Measurements from ENCODE around the gene KRT75.

Gene KRT75

DNA sequence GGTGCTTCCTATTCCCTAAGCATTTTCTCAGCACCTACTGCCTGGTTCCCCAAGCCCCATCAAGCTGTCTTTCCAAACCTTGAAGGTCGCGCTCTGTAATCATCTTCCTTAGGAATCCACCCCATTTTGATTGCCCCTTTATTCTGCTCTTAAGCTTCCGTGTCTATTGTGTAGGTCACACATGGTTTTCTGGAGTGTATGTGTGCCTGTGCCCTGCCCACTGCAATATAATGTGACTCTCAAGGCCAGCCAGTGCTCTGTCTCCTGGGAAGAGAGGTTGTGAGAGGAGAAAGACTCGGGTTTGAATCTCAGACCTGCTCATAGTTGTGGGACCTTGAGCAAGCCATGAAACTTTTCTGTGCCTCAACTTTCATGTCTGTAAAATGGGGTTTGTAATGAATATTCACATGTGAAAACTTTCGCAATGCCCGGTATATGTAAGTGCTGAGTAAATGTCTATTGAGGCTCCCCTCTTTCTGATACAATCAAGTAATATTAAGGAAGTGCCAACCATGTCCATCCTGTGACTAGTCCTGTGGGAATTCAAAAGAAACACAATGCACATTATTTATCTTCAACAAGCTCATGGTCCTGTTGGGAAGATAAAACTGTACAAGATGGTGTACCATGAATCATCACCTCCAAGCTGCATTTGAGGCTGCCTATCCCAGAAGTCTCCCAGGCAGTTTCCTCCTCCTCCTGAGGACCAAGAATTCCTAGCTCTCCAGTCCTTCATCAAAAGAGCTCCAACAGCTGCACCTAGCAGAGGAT, 774 bp upstream of the KRT75 start:
- no peaks in the 10 kb centered on the region for H3K36me3 ChIP-seq (ENCODE audit: control insufficient read depth in 2 of 2, insufficient read depth in 2 of 2, low read length in 2 of 2)
- peaks cover 0 to 18% of the 10 kb centered on the region in 2 donors for H3K27me3 ChIP-seq (ENCODE audit: control insufficient read depth in 2 of 2, insufficient read depth in 2 of 2, low read length in 2 of 2)
- no peaks in the 10 kb centered on the region for H3K9me3 ChIP-seq (ENCODE audit: control insufficient read depth in 2 of 2, low read length in 2 of 2)
- no peak overlapping the region for H3K9ac ChIP-seq (ENCODE audit: low read depth in 1 of 2, low read length in 2 of 2)
- H3K27ac ChIP-seq (ENCODE audit: low read depth in 2 of 2, low read length in 2 of 2): no peak overlapping the region
- H3K4me1 ChIP-seq (ENCODE audit: control insufficient read depth in 2 of 2, insufficient read depth in 2 of 2, low read length in 2 of 2): peaks cover 7 to 18% of the 10 kb centered on the region in 2 donors
- no peak overlapping the region for H3K4me3 ChIP-seq (ENCODE audit: low read length in 2 of 2)

DNA sequence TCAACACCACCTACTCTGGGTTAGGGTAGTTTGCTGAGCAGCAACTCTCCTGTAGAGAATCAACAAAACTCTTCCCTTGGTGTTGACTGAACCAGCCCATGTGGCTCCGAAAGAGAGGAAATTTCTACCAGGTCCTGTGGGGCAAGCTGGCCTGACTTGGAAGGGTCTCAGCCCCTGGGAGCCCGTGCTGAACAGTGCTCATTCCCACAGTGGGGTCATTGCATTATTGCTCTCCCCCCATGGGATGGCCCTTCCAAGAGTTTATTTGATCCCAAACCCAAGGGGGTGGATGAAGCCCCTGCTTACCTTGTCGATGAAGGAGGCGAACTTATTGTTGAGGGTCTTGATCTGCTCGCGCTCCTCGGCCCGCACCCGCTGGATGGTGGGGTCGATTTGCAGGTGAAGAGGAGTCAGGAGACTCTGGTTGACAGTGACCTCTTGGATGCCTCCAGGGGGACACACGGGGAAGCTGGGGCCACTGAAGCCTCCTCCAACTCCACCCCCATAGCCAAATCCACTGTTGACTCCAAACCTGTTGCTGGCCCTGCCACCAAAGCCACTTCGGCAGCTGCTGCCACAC, 580 bp downstream of the KRT75 start:
- Histone ChIP-seq H3K4me3 (ENCODE audit: low read length in 2 of 2) (no peak overlapping the region), H3K4me1 (ENCODE audit: control insufficient read depth in 2 of 2, insufficient read depth in 2 of 2, low read length in 2 of 2) (peaks cover 7 to 17% of the 10 kb centered on the region in 2 donors), H3K27ac (ENCODE audit: low read depth in 2 of 2, low read length in 2 of 2) (no peak overlapping the region), H3K27me3 (ENCODE audit: control insufficient read depth in 2 of 2, insufficient read depth in 2 of 2, low read length in 2 of 2) (peaks cover 0 to 18% of the 10 kb centered on the region in 2 donors), H3K9ac (ENCODE audit: low read depth in 1 of 2, low read length in 2 of 2) (no peak overlapping the region), H3K9me3 (ENCODE audit: control insufficient read depth in 2 of 2, low read length in 2 of 2) (no peaks in the 10 kb centered on the region), H3K36me3 (ENCODE audit: control insufficient read depth in 2 of 2, insufficient read depth in 2 of 2, low read length in 2 of 2) (no peaks in the 10 kb centered on the region)

DNA sequence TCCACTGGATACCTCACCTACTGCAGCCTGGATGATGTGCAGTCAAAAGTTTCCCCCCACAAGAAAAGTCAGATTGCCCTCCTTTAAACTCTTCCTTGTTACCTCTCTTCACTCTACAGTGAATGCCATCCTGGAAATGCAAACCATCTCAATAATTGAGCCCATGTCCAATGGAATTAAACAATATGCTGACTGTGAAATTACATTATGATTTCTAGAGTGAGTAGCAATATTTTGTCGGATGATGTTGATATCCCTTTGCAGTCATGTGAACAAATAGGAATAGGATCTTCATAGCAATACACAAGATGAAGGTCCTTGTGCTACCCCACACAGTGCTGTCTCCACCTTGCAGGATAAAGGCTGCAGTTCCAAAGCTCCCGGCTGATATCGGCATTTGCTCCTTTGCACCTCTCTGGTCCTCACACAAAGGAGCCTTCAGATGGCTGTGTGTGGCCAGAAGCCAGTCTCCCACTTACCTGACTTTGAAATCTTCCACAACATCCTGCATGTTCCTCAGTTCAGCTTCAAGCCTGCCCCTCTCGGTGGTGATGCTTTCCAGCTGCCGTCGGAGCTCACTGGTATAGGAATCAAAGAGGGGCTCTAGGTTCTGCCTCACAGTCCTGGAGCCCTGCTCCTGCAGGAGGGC, 1.5 kb downstream of the KRT75 start:
- H3K36me3 ChIP-seq (ENCODE audit: control insufficient read depth in 2 of 2, insufficient read depth in 2 of 2, low read length in 2 of 2): no peaks in the 10 kb centered on the region
- no peaks in the 10 kb centered on the region for H3K9me3 ChIP-seq (ENCODE audit: control insufficient read depth in 2 of 2, low read length in 2 of 2)
- no peak overlapping the region for H3K9ac ChIP-seq (ENCODE audit: low read depth in 1 of 2, low read length in 2 of 2)
- H3K4me1 ChIP-seq (ENCODE audit: control insufficient read depth in 2 of 2, insufficient read depth in 2 of 2, low read length in 2 of 2): peaks cover 7 to 14% of the 10 kb centered on the region in 2 donors
- H3K27ac ChIP-seq (ENCODE audit: low read depth in 2 of 2, low read length in 2 of 2): no peak overlapping the region
- H3K4me3 ChIP-seq (ENCODE audit: low read length in 2 of 2): no peak overlapping the region
- H3K27me3 ChIP-seq (ENCODE audit: control insufficient read depth in 2 of 2, insufficient read depth in 2 of 2, low read length in 2 of 2): peaks cover 0 to 18% of the 10 kb centered on the region in 2 donors

DNA sequence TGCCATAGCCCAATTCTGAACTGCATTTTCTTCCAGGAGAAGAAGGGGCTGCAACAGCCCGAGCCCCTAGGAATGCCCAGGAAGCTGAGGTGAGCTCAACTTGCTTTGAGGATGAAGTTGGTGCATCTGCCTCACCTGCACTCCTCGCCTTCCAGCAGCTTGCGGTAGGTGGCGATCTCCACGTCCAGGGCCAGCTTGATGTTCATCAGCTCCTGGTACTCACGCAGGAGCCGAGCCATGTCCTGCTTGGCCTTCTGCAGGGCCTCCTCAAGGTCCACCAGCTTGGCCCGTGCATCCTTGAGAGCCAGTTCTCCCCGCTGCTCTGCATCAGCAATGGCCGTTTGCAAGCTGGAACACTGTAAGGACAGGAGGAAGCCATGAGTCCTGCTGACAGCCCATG, 6.0 kb downstream of the KRT75 start:
- Histone ChIP-seq H3K4me1 (ENCODE audit: control insufficient read depth in 2 of 2, insufficient read depth in 2 of 2, low read length in 2 of 2) (no peaks in the 10 kb centered on the region), H3K36me3 (ENCODE audit: control insufficient read depth in 2 of 2, insufficient read depth in 2 of 2, low read length in 2 of 2) (no peaks in the 10 kb centered on the region), H3K27me3 (ENCODE audit: control insufficient read depth in 2 of 2, insufficient read depth in 2 of 2, low read length in 2 of 2) (peaks cover 0 to 18% of the 10 kb centered on the region in 2 donors), H3K4me3 (ENCODE audit: low read length in 2 of 2) (no peak overlapping the region), H3K27ac (ENCODE audit: low read depth in 2 of 2, low read length in 2 of 2) (no peak overlapping the region), H3K9ac (ENCODE audit: low read depth in 1 of 2, low read length in 2 of 2) (no peak overlapping the region), H3K9me3 (ENCODE audit: control insufficient read depth in 2 of 2, low read length in 2 of 2) (no peaks in the 10 kb centered on the region)

DNA sequence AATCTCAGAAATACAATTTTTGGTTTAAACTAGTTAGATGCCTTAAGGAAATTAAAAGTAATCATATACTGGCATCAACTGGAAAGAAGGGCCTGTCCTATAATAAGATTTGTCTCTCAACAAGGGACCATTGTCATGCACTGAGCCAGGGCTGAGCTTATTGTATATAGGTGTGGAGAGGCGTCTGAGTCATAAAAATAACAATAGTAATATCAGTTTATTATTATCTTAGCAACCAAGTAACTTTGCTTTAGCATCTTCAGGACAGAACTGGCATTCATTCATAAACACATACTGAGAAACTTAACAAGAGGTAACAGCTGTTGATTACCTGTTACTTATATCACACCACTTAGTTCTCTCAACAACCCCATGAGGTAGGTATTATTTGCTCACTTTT, 7.1 kb downstream of the KRT75 start:
- no peak overlapping the region for H3K9ac ChIP-seq (ENCODE audit: low read depth in 1 of 2, low read length in 2 of 2)
- H3K27ac ChIP-seq (ENCODE audit: low read depth in 2 of 2, low read length in 2 of 2): no peak overlapping the region
- H3K27me3 ChIP-seq (ENCODE audit: control insufficient read depth in 2 of 2, insufficient read depth in 2 of 2, low read length in 2 of 2): peaks cover 0 to 9% of the 10 kb centered on the region in 2 donors
- H3K4me3 ChIP-seq (ENCODE audit: low read length in 2 of 2): no peak overlapping the region
- H3K36me3 ChIP-seq (ENCODE audit: control insufficient read depth in 2 of 2, insufficient read depth in 2 of 2, low read length in 2 of 2): no peaks in the 10 kb centered on the region
- no peaks in the 10 kb centered on the region for H3K4me1 ChIP-seq (ENCODE audit: control insufficient read depth in 2 of 2, insufficient read depth in 2 of 2, low read length in 2 of 2)
- no peaks in the 10 kb centered on the region for H3K9me3 ChIP-seq (ENCODE audit: control insufficient read depth in 2 of 2, low read length in 2 of 2)

DNA sequence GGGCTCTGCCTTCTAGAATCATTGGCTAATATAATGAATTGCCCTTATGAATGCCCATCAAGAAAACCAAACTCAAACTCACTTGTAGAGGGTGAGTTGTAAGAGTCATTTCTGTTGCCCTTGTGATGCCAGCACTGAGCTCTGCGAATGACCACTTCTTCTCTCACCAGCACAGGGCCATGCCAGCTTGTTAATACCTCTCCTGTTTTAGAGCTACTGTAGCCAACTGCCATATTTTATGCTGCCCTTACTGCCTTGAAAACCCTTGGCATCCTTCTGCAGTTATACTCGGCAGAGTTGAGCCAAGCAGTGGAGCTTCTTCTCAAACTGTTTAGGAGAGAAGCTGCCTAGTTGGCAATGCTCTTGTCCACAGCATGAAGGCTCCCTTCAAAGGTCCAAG, 8.1 kb downstream of the KRT75 start:
- Histone ChIP-seq H3K9me3 (ENCODE audit: control insufficient read depth in 2 of 2, low read length in 2 of 2) (no peaks in the 10 kb centered on the region), H3K4me1 (ENCODE audit: control insufficient read depth in 2 of 2, insufficient read depth in 2 of 2, low read length in 2 of 2) (no peaks in the 10 kb centered on the region), H3K27me3 (ENCODE audit: control insufficient read depth in 2 of 2, insufficient read depth in 2 of 2, low read length in 2 of 2) (peaks cover 0 to 5% of the 10 kb centered on the region in 2 donors), H3K27ac (ENCODE audit: low read depth in 2 of 2, low read length in 2 of 2) (no peak overlapping the region), H3K9ac (ENCODE audit: low read depth in 1 of 2, low read length in 2 of 2) (no peak overlapping the region), H3K36me3 (ENCODE audit: control insufficient read depth in 2 of 2, insufficient read depth in 2 of 2, low read length in 2 of 2) (no peaks in the 10 kb centered on the region), H3K4me3 (ENCODE audit: low read length in 2 of 2) (no peak overlapping the region)

DNA sequence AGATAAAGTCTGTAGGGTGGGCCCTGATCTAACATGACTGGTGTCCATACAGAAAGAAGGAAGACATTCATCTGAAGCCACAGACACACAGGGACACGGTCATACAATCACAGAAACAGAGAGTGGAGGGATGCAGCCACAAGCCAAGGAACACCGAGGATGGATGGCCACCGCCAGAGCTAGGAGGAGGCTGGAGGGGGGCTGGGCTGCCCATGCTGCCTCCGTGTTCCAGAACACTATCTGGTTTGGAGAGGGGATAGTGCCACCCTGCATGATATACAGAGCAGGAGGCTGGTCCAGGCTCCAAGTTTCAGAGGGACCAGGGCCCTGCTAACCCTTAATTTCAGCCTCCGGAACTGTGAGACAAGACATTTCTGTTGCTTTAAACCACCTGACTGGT, 8.7 kb downstream of the KRT75 start:
- Histone ChIP-seq H3K4me3 (ENCODE audit: low read length in 2 of 2) (no peak overlapping the region), H3K27ac (ENCODE audit: low read depth in 2 of 2, low read length in 2 of 2) (no peak overlapping the region), H3K9me3 (ENCODE audit: control insufficient read depth in 2 of 2, low read length in 2 of 2) (no peaks in the 10 kb centered on the region), H3K9ac (ENCODE audit: low read depth in 1 of 2, low read length in 2 of 2) (no peak overlapping the region), H3K27me3 (ENCODE audit: control insufficient read depth in 2 of 2, insufficient read depth in 2 of 2, low read length in 2 of 2) (no peaks in the 10 kb centered on the region), H3K36me3 (ENCODE audit: control insufficient read depth in 2 of 2, insufficient read depth in 2 of 2, low read length in 2 of 2) (no peaks in the 10 kb centered on the region), H3K4me1 (ENCODE audit: control insufficient read depth in 2 of 2, insufficient read depth in 2 of 2, low read length in 2 of 2) (no peaks in the 10 kb centered on the region)

DNA sequence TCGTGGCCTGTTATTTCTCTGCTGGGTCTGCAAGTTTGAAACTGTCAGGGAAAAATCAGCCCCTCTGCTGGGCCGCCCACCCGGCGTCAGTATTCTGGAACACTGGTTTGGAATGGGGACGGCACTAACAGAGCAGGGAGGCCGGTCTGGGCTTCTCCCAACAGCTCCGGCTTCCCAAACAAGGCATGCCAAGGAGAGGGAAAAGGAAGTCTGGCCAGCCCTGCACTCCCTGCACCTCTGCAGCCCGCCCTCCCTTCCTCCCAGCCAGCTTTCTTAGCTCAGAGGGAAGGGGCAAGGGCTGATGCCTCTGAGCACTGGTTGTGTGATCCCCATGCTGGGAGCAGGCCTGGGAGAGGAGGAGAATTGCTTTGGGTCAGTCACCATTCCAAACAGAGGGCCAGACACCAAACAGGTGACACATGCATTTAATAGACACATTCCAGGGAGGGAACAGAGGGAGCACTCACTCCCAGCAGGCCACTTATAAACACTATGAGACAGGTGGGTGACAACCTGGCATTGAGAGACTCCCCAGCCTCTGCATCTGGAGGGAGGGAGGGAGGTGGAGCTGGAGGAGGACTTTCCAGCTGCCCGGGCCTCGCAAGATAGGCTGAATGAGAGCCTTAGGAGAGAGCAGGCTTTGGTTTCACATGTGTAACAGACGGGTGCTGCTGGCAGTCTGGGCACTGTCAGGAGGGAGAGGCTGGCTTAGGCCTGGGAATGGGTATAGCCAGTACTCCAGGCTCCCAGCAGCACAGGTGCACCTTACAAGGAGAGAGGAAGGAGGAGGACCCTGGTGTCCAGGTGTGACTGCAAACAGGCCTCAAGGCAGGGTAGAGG, 10.3 kb downstream of the KRT75 start:
- Histone ChIP-seq H3K27me3 (ENCODE audit: control insufficient read depth in 2 of 2, insufficient read depth in 2 of 2, low read length in 2 of 2) (no peaks in the 10 kb centered on the region), H3K9me3 (ENCODE audit: control insufficient read depth in 2 of 2, low read length in 2 of 2) (no peaks in the 10 kb centered on the region), H3K36me3 (ENCODE audit: control insufficient read depth in 2 of 2, insufficient read depth in 2 of 2, low read length in 2 of 2) (no peaks in the 10 kb centered on the region), H3K9ac (ENCODE audit: low read depth in 1 of 2, low read length in 2 of 2) (no peak overlapping the region), H3K4me1 (ENCODE audit: control insufficient read depth in 2 of 2, insufficient read depth in 2 of 2, low read length in 2 of 2) (no peaks in the 10 kb centered on the region), H3K27ac (ENCODE audit: low read depth in 2 of 2, low read length in 2 of 2) (no peak overlapping the region), H3K4me3 (ENCODE audit: low read length in 2 of 2) (no peak overlapping the region)

DNA sequence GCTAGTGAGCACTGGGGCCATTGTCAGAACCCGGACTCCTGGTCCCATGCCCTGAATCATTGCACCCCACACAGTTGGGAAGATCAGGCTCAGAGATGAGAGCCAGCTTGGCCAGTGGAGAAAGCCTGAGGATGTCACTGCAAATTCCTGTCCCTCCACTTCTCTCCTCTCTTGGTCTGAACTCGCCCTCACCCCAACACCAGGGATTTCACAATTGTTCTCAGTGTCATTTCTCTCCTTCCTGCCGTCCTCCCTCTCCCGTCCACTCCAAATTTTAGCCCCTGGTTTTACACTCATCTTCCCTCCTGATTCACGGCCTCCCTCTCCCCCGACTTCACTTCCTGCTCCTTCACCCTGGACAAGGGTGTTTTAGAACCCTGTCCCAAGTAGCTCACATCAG, 11.1 kb downstream of the KRT75 start:
- no peak overlapping the region for H3K9ac ChIP-seq (ENCODE audit: low read depth in 1 of 2, low read length in 2 of 2)
- H3K27ac ChIP-seq (ENCODE audit: low read depth in 2 of 2, low read length in 2 of 2): peak overlapping the region in 1 of 2 donors; percentile 6

DNA sequence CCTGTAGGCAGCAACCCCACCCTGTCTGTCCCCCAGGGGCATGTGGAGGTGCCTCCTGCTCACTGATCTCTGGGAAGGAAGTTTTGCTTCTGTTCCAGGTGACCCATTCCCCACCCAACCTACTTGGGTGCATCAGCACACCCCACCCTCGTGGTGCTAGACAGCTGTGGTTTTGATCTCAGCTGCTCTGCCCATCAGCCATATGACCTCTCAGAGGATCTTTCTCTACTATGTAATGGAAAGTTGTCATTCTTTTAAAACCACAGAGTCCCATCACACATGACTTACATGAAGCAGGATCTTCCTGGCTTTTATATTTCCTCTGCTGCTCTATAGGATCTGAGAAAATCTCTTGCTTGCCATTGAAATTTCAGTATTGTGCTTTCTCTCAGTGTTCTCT, 14.5 kb downstream of the KRT75 start:
- Histone ChIP-seq H3K4me1 (ENCODE audit: control insufficient read depth in 2 of 2, insufficient read depth in 2 of 2, low read length in 2 of 2) (peaks cover 0 to 8% of the 10 kb centered on the region in 2 donors), H3K9me3 (ENCODE audit: control insufficient read depth in 2 of 2, low read length in 2 of 2) (no peaks in the 10 kb centered on the region), H3K27me3 (ENCODE audit: control insufficient read depth in 2 of 2, insufficient read depth in 2 of 2, low read length in 2 of 2) (no peaks in the 10 kb centered on the region), H3K27ac (ENCODE audit: low read depth in 2 of 2, low read length in 2 of 2) (no peak overlapping the region), H3K36me3 (ENCODE audit: control insufficient read depth in 2 of 2, insufficient read depth in 2 of 2, low read length in 2 of 2) (no peaks in the 10 kb centered on the region), H3K4me3 (ENCODE audit: low read length in 2 of 2) (no peak overlapping the region), H3K9ac (ENCODE audit: low read depth in 1 of 2, low read length in 2 of 2) (no peak overlapping the region)

More for the DNA sequence above, 11.1 kb downstream of the KRT75 start:
- Histone ChIP-seq H3K27me3 (ENCODE audit: control insufficient read depth in 2 of 2, insufficient read depth in 2 of 2, low read length in 2 of 2) (no peaks in the 10 kb centered on the region), H3K9me3 (ENCODE audit: control insufficient read depth in 2 of 2, low read length in 2 of 2) (no peaks in the 10 kb centered on the region), H3K4me1 (ENCODE audit: control insufficient read depth in 2 of 2, insufficient read depth in 2 of 2, low read length in 2 of 2) (no peaks in the 10 kb centered on the region), H3K4me3 (ENCODE audit: low read length in 2 of 2) (no peak overlapping the region), H3K36me3 (ENCODE audit: control insufficient read depth in 2 of 2, insufficient read depth in 2 of 2, low read length in 2 of 2) (no peaks in the 10 kb centered on the region)
